ENCODE results near the gene FNDC11. TPM values are rescaled to one million over a fixed set of nuclear protein-coding genes. Genes with fewer than 3 reads are reported as not detected.
"Not testable (repeated sequence)": the region's sequence is repeated elsewhere in the genome, so short reads cannot be mapped to it uniquely, and the experiment has no call there.

FNDC11 gene
- total and polyA plus RNA-seq, 4 donors, result under 0.01 to 0.01 TPM; not detected in 2

DNA sequence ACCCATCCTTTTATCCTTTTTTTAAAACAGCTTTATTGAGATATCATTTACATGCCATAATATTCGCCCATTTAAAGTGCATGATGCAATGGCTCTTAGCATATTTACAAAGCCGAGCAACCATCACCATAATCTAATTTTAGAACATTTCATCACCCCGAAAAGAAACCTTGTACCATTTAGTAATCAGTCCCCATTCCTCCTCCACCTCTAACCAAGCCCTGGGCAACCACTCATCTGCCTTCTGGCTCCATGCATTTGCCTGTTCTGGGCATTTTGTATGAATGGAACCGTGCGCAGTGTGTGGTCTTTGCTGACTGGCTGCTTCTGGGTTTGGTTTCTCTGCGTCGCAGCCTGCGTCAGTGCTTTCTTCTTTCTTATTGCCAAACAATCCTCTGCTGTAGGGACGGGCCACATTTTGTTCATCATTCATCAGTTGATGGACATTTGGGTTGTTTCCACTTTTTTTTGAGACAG is 44.8 kb upstream of the FNDC11 start:
- WGBS, result 78% methylated on average over 9 of the region's 9 CpGs
- DNase-seq (ENCODE audit: low spot score), result no peak
- Histone ChIP-seq H3K4me1 (ENCODE audit: control insufficient read depth in 4 of 4, insufficient read depth in 4 of 4, low read length in 3 of 4) (no peaks in the 10 kb centered on the region), H3K9ac (ENCODE audit: low read depth in 1 of 2, low read length in 2 of 2) (no peak overlapping the region), H3K27me3 (ENCODE audit: control insufficient read depth in 4 of 4, insufficient read depth in 4 of 4, low read length in 3 of 4) (peaks cover 0 to 3% (median under 1%) of the 10 kb centered on the region in 4 donors), H3K4me3 (ENCODE audit: low read depth in 1 of 3, low read length in 3 of 3) (no peak overlapping the region), H3K9me3 (ENCODE audit: control insufficient read depth in 4 of 4, low read length in 3 of 4) (peaks cover 0 to 6% (median 4%) of the 10 kb centered on the region in 4 donors), H3K36me3 (ENCODE audit: control insufficient read depth in 4 of 4, insufficient read depth in 3 of 4, low read depth in 1 of 4, low read length in 3 of 4) (no peaks in the 10 kb centered on the region), H3K27ac (ENCODE audit: low read depth in 1 of 2, low read length in 2 of 2) (no peak overlapping the region)
- TF ChIP-seq TAF1 (conservative IDR thresholded peaks at IDR 0.05), result no peak

DNA sequence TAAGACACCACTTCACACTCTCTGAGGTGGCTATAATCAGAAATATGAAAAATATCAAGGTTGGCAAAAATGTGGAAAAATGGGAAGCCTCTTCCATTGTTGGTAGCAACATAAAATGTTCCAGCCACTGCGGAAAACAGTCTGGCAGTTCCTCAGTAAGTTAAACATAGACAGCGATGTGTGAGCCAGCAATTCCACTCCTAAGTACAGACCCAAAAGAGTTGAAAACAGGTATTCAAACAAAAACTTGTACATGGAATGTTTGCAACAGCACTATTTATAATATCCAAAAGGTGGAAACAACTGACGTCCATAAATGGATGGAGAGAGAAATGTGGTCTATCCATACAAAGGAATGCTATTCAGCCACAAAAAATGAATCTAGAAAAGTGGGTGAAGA is 40.8 kb upstream of the FNDC11 start:
- Histone ChIP-seq H3K9ac (ENCODE audit: low read depth in 1 of 2, low read length in 2 of 2) (no peak overlapping the region), H3K27me3 (ENCODE audit: control insufficient read depth in 4 of 4, insufficient read depth in 4 of 4, low read length in 3 of 4) (peaks cover 0 to 2% (median 0%) of the 10 kb centered on the region in 4 donors), H3K36me3 (ENCODE audit: control insufficient read depth in 4 of 4, insufficient read depth in 3 of 4, low read depth in 1 of 4, low read length in 3 of 4) (no peaks in the 10 kb centered on the region), H3K9me3 (ENCODE audit: control insufficient read depth in 4 of 4, low read length in 3 of 4) (no peaks in the 10 kb centered on the region), H3K27ac (ENCODE audit: low read depth in 1 of 2, low read length in 2 of 2) (no peak overlapping the region), H3K4me1 (ENCODE audit: control insufficient read depth in 4 of 4, insufficient read depth in 4 of 4, low read length in 3 of 4) (no peaks in the 10 kb centered on the region), H3K4me3 (ENCODE audit: low read depth in 1 of 3, low read length in 3 of 3) (no peak overlapping the region)
- DNase-seq (ENCODE audit: low spot score), result no peak
- TF ChIP-seq, protein P1, sequence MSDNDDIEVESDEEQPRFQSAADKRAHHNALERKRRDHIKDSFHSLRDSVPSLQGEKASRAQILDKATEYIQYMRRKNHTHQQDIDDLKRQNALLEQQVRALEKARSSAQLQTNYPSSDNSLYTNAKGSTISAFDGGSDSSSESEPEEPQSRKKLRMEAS (IDR thresholded peaks at IDR 0.05), result no peak
- TF ChIP-seq HNF4A (conservative IDR thresholded peaks at IDR 0.05), result no peak
- no peak for TF ChIP-seq NR2F2 (IDR thresholded peaks at IDR 0.05)
- no peak for TF ChIP-seq GABPA (IDR thresholded peaks at IDR 0.05 in 1 of 2, conservative IDR thresholded peaks at IDR 0.05 in 1 of 2)
- TF ChIP-seq FOXA2 (IDR thresholded peaks at IDR 0.05), result no peak
- TF ChIP-seq, protein P2, sequence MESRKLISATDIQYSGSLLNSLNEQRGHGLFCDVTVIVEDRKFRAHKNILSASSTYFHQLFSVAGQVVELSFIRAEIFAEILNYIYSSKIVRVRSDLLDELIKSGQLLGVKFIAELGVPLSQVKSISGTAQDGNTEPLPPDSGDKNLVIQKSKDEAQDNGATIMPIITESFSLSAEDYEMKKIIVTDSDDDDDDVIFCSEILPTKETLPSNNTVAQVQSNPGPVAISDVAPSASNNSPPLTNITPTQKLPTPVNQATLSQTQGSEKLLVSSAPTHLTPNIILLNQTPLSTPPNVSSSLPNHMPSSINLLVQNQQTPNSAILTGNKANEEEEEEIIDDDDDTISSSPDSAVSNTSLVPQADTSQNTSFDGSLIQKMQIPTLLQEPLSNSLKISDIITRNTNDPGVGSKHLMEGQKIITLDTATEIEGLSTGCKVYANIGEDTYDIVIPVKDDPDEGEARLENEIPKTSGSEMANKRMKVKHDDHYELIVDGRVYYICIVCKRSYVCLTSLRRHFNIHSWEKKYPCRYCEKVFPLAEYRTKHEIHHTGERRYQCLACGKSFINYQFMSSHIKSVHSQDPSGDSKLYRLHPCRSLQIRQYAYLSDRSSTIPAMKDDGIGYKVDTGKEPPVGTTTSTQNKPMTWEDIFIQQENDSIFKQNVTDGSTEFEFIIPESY (IDR thresholded peaks at IDR 0.05), result no peak
- no peak for TF ChIP-seq FOXA1 (IDR thresholded peaks at IDR 0.05)
- TF ChIP-seq, protein P3, sequence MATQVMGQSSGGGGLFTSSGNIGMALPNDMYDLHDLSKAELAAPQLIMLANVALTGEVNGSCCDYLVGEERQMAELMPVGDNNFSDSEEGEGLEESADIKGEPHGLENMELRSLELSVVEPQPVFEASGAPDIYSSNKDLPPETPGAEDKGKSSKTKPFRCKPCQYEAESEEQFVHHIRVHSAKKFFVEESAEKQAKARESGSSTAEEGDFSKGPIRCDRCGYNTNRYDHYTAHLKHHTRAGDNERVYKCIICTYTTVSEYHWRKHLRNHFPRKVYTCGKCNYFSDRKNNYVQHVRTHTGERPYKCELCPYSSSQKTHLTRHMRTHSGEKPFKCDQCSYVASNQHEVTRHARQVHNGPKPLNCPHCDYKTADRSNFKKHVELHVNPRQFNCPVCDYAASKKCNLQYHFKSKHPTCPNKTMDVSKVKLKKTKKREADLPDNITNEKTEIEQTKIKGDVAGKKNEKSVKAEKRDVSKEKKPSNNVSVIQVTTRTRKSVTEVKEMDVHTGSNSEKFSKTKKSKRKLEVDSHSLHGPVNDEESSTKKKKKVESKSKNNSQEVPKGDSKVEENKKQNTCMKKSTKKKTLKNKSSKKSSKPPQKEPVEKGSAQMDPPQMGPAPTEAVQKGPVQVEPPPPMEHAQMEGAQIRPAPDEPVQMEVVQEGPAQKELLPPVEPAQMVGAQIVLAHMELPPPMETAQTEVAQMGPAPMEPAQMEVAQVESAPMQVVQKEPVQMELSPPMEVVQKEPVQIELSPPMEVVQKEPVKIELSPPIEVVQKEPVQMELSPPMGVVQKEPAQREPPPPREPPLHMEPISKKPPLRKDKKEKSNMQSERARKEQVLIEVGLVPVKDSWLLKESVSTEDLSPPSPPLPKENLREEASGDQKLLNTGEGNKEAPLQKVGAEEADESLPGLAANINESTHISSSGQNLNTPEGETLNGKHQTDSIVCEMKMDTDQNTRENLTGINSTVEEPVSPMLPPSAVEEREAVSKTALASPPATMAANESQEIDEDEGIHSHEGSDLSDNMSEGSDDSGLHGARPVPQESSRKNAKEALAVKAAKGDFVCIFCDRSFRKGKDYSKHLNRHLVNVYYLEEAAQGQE (IDR thresholded peaks at IDR 0.05), result no peak
- WGBS, result 92% methylated on average over 3 of the region's 3 CpGs

DNA sequence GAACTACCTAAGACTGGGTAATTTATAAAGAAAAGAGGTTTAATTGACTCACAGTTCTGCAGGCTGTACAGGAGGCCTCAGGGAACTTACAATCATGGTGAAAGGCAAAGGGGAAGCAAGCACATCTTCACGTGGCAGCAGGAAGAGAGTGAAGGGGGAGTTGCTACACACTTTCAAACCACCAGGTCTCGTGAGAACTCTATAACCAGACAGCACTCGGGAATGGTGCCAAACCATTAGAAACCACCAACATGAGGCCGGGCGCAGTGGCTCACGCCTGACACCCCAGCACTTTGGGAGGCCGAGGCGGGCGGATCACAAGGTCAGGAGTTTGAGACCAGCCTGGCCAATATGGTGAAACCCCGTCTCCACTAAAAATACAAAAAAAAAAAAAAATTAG is 39.4 kb upstream of the FNDC11 start:
- H3K9me3 ChIP-seq (ENCODE audit: control insufficient read depth in 4 of 4, low read length in 3 of 4); H3K9ac ChIP-seq (ENCODE audit: low read depth in 1 of 2, low read length in 2 of 2); H3K4me3 ChIP-seq (ENCODE audit: low read depth in 1 of 3, low read length in 3 of 3); DNase-seq (ENCODE audit: low spot score); H3K27ac ChIP-seq (ENCODE audit: low read depth in 1 of 2, low read length in 2 of 2); H3K27me3 ChIP-seq (ENCODE audit: control insufficient read depth in 4 of 4, insufficient read depth in 4 of 4, low read length in 3 of 4); H3K36me3 ChIP-seq (ENCODE audit: control insufficient read depth in 4 of 4, insufficient read depth in 3 of 4, low read depth in 1 of 4, low read length in 3 of 4); H3K4me1 ChIP-seq (ENCODE audit: control insufficient read depth in 4 of 4, insufficient read depth in 4 of 4, low read length in 3 of 4): not testable (repeated sequence)
- WGBS, result 76% methylated on average over 10 of the region's 10 CpGs

All from liver (tissue), 9 donors.